Erythroblast (primary cell): ENCODE results near the gene OSBPL9.
"Not testable (repeated sequence)": the region's sequence is repeated elsewhere in the genome, so short reads cannot be mapped to it uniquely, and the experiment has no call there.

Source experiments
- DNase-seq, 2 experiments: peaks; one replicate each; lab custom pipeline; 2025; lab: John Stamatoyannopoulos, UW
- GATA1 ChIP-seq: IDR thresholded peaks from 2 replicates; pipeline ENCODE4 v1.6.1; 2011; ENCODE audit warnings: low read depth, mild to moderate bottlenecking, control low read depth, low read length, moderate library complexity
- POLR2A ChIP-seq: IDR thresholded peaks from 2 replicates; pipeline ENCODE4 v1.6.1; 2011; ENCODE audit warnings: mild to moderate bottlenecking, low read length

OSBPL9 gene

DNA sequence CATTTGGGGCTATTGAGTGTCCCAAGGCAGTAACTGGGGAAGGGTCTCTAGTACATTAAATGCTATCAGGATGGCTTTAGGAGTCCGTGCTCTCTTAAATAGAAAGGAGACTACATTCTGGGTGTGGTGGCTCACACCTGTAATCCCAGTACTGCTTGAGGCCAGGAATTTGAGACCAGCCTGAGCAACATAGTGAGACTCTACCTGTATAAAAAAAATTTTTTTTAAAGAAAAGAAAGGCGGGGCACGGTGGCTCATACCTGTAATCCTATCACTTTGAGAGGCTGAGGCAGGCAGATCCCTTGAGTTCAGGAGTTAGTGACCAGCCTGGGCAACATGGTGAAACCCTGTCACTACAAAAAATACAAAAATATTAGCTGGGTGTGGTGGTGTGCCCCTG is 21.5 kb downstream of the OSBPL9 start:
- no peak for TF ChIP-seq POLR2A
- no peak for TF ChIP-seq GATA1
- DNase-seq = no peak

DNA sequence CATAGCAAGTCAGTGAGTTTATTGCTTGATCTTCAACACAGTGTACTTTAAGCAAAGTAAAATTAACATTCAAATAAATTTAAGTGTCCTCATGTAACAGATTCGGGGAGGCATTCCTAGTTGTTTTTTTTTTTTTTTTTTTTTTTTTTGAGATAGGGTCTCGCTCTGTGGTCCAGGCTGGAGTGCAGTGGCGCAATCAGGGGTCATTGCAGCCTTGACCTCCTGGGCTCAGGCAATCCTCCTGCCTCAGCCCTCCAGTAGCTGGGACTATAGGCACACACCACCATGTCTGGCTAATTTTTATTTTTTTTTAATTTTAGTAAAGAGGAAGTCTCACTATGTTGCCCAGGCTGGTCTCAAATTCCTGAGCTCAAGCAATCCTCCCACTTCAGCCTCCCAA is 22.8 kb downstream of the OSBPL9 start:
- no peak for DNase-seq
- no peak for TF ChIP-seq POLR2A
- TF ChIP-seq GATA1 = no peak

DNA sequence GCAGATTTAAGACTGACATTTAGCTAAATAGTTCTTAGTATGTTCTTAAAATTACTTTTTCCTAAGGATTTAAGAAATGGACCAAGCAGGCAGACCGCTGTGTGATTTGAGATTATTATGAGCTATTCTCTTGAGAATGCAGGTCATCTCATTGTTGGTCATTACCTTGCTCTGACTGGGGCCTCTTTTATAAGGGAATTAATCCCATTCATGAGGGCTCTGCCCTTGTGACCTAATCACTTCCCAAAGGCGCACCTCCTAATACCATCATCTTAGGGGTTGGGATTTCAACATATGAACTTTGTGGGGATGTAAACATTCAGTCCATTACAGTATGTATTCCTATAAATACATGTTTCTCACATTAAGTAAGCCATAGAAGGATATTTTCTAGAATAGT is 24.2 kb downstream of the OSBPL9 start:
- no peak for TF ChIP-seq POLR2A
- TF ChIP-seq GATA1 = no peak
- no peak for DNase-seq

DNA sequence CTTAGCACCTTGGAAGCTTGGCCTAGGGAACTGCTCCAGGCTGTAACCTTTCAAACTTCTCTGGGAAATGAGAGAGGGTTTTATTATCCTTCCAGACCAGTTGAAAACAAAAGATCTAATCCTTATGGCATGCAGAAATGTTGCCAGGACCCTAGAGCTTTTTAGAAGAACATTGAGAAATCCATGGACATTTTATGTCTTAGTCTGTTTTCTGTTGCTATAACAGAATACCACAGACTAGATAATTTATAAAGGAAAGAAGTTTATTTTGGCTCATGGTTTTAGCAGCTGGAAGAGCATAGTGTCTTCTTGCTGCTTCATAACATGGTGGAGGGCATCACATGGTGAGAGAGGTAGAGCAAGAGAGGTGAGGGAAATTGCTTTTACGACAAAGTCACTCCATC is 25.8 kb downstream of the OSBPL9 start:
- no peak for DNase-seq
- no peak for TF ChIP-seq POLR2A
- no peak for TF ChIP-seq GATA1

GRCh38 chr1:51643362-51643761 is 26.5 kb downstream of the OSBPL9 start:
- TF ChIP-seq GATA1 (no peak), POLR2A (no peak)
- no peak for DNase-seq

GRCh38 chr1:51644020-51644419 is 27.1 kb downstream of the OSBPL9 start:
- TF ChIP-seq GATA1 (no peak), POLR2A (no peak)
- no peak for DNase-seq

GRCh38 chr1:51644533-51645197 is 27.8 kb downstream of the OSBPL9 start:
- TF ChIP-seq POLR2A (no peak), GATA1 (no peak)
- DNase-seq = no peak

GRCh38 chr1:51646592-51646991 is 29.7 kb downstream of the OSBPL9 start:
- DNase-seq = not testable (repeated sequence)

- TF ChIP-seq GATA1 (peak; percentile 34), POLR2A (no peak)
These were observed 31.6 kb downstream of the OSBPL9 start for GRCh38 chr1:51648180-51649109.

GRCh38 chr1:51649593-51650091 is 32.8 kb downstream of the OSBPL9 start:
- TF ChIP-seq POLR2A = no peak
- TF ChIP-seq GATA1 = no peak
- DNase-seq = peak; percentile 16 to 38

More at GRCh38 chr1:51648180-51649109, 31.6 kb downstream of the OSBPL9 start:
- DNase-seq = peak; percentile 58 to 61

- DNase-seq = no peak
- TF ChIP-seq GATA1 = no peak
- TF ChIP-seq POLR2A = no peak
These were observed 33.3 kb downstream of the OSBPL9 start for GRCh38 chr1:51650198-51650597.

DNA sequence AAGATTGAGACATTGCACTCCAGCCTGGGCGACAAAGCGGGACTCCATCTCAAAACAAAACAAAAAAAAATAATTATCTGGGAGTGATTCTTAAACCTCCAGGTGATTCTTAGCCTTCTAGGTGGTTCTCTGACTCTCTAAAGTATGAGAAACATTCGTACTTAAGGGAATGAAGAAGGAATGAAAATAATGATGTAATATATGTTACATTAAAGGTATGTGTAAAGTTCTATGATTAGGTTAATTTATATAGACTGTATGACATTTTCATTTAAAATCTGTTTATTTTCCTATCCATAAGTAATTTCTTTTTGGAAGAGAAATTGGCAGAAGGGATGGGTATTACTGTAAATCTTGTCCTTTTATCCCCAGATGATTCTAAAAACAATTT is 34.7 kb downstream of the OSBPL9 start:
- TF ChIP-seq POLR2A (no peak), GATA1 (no peak)
- DNase-seq = no peak

GRCh38 chr1:51652599-51652998 is 35.7 kb downstream of the OSBPL9 start:
- DNase-seq = no peak

GRCh38 chr1:51653127-51653526 is 36.2 kb downstream of the OSBPL9 start:
- DNase-seq = no peak
- TF ChIP-seq POLR2A = no peak
- no peak for TF ChIP-seq GATA1

More at GRCh38 chr1:51652599-51652998, 35.7 kb downstream of the OSBPL9 start:
- TF ChIP-seq GATA1 (no peak), POLR2A (no peak)

GRCh38 chr1:51654000-51654399 is 37.1 kb downstream of the OSBPL9 start:
- no peak for DNase-seq

More at GRCh38 chr1:51654000-51654399, 37.1 kb downstream of the OSBPL9 start:
- no peak for TF ChIP-seq POLR2A
